ENCODE measurements around the gene IL17B.

The IL17B gene
- total RNA-seq = 0 to 0.55 (median 0) reads per million in 17 experiments

- no peak for DNase-seq
These were observed at the start of gene IL17B for GRCh38 chr5:149379177-149379761. IL17B (minus strand) TSS chr5:149379292; CDS start chr5:149379225, 67 bp downstream.

GRCh38 chr5:149428032-149428431 is 48.9 kb upstream of the IL17B start:
- DNase-seq = no peak

- no peak for DNase-seq
These were observed 48.3 kb upstream of the IL17B start for GRCh38 chr5:149427374-149427773.

GRCh38 chr5:149426931-149427330 is 47.8 kb upstream of the IL17B start:
- DNase-seq = no peak

GRCh38 chr5:149425729-149426128 is 46.6 kb upstream of the IL17B start:
- DNase-seq = no peak

- no peak for DNase-seq
These were observed 45.6 kb upstream of the IL17B start for GRCh38 chr5:149424371-149425315.

- DNase-seq = no peak
These were observed 44.7 kb upstream of the IL17B start for GRCh38 chr5:149423794-149424268.

GRCh38 chr5:149423049-149423793 is 44.1 kb upstream of the IL17B start:
- no peak for DNase-seq

- peak in 3 of 4 experiments; percentile 11 to 30 (median 18) for DNase-seq
These were observed 43.4 kb upstream of the IL17B start for GRCh38 chr5:149422366-149423048.

- DNase-seq = no peak
These were observed 42.7 kb upstream of the IL17B start for GRCh38 chr5:149421834-149422233.

- no peak for DNase-seq
These were observed 42.2 kb upstream of the IL17B start for GRCh38 chr5:149421372-149421685.

- DNase-seq = no peak
These were observed 41.7 kb upstream of the IL17B start for GRCh38 chr5:149420545-149421371.

- no peak for DNase-seq
These were observed 40.9 kb upstream of the IL17B start for GRCh38 chr5:149419859-149420544.

- DNase-seq = no peak
These were observed 40.4 kb upstream of the IL17B start for GRCh38 chr5:149419532-149419858.

GRCh38 chr5:149418910-149419531 is 39.9 kb upstream of the IL17B start:
- no peak for DNase-seq

GRCh38 chr5:149417711-149418368 is 38.7 kb upstream of the IL17B start:
- DNase-seq = no peak

- DNase-seq = no peak
These were observed 38.1 kb upstream of the IL17B start for GRCh38 chr5:149416987-149417710.

- no peak for DNase-seq
These were observed 36.2 kb upstream of the IL17B start for GRCh38 chr5:149415066-149415967.

Data from suppressor macrophage (primary cell).